Measurements from ENCODE around the gene TFEB. TPM values are rescaled to one million over a fixed set of nuclear protein-coding genes. Genes with fewer than 3 reads are reported as not detected.
A peak's percentile ranks its signal among the peaks of the same experiment; 100 is the strongest.

Gene TFEB
- total RNA-seq, 1 donor from 2014 or later: 6.2 TPM

DNA sequence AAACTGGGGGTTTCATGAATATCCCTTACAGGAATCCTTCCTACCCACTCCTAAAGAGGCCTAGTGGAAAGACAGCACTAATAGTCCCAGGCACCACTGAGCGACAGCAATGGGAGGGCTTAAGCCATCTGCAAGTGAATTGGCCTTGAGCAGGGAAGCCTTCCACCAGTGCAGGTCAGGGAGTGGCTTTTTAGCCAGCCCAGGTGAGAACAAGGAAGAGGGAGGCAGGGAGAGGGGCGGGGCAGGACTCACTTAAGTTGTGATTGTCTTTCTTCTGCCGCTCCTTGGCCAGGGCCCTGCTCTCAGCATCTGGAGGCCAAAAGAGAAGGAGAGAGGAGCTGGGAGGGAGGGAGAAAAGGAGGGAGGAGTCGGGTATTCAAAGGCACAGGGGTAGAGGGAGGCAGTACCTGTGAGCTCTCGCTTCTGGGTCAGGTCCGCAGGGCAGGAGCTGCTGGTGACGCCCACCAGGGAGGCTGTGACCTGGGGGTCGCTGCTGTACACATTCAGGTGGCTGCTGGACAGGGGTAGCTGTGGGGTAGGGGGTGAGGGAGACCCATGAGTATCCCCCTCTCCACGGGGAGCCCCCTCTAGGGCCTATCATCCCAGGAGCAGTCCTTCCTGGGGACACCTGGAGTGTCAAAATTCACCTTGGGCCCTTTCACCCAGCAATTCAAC, 47.8 kb downstream of the TFEB start:
- Mint-ChIP-seq H3K4me1 (ENCODE audit: unreplicated experiment) (peaks cover 17% of the 10 kb centered on the region), H3K27ac (no peak overlapping the region), H3K4me3 (no peak overlapping the region), H3K36me3 (no peaks in the 10 kb centered on the region), H3K27me3 (peaks cover 19% of the 10 kb centered on the region), H3K9me3 (no peaks in the 10 kb centered on the region)
- no peak for TF ChIP-seq CTCF (conservative IDR thresholded peaks at IDR 0.05)
- DNase-seq (ENCODE audit: extremely low spot score, unreplicated experiment): no peak

- Mint-ChIP-seq H3K4me1 (ENCODE audit: unreplicated experiment) (peaks cover 24% of the 10 kb centered on the region), H3K36me3 (no peaks in the 10 kb centered on the region), H3K9me3 (no peaks in the 10 kb centered on the region), H3K4me3 (no peak overlapping the region), H3K27ac (no peak overlapping the region), H3K27me3 (peaks cover 10% of the 10 kb centered on the region)
- TF ChIP-seq CTCF (conservative IDR thresholded peaks at IDR 0.05): no peak
- no peak for DNase-seq (ENCODE audit: extremely low spot score, unreplicated experiment)
Observed at GRCh38 chr6:41685641-41686380, 49.6 kb downstream of the TFEB start.

GRCh38 chr6:41684311-41685180, 50.9 kb downstream of the TFEB start:
- Mint-ChIP-seq H3K27me3 (peaks cover 7% of the 10 kb centered on the region), H3K9me3 (no peaks in the 10 kb centered on the region), H3K27ac (no peak overlapping the region), H3K36me3 (no peaks in the 10 kb centered on the region), H3K4me3 (no peak overlapping the region), H3K4me1 (ENCODE audit: unreplicated experiment) (peaks cover 34% of the 10 kb centered on the region)
- DNase-seq (ENCODE audit: extremely low spot score, unreplicated experiment): no peak
- no peak for TF ChIP-seq CTCF (conservative IDR thresholded peaks at IDR 0.05)

GRCh38 chr6:41683523-41684310, 51.7 kb downstream of the TFEB start:
- Mint-ChIP-seq H3K9me3 (no peaks in the 10 kb centered on the region), H3K4me1 (ENCODE audit: unreplicated experiment) (peaks cover 34% of the 10 kb centered on the region), H3K4me3 (peak overlapping the region; percentile 69), H3K27me3 (peaks cover 4% of the 10 kb centered on the region), H3K27ac (no peak overlapping the region), H3K36me3 (no peaks in the 10 kb centered on the region)
- peak; percentile 86 for DNase-seq (ENCODE audit: extremely low spot score, unreplicated experiment)
- peak; percentile 97 for TF ChIP-seq CTCF (conservative IDR thresholded peaks at IDR 0.05)

GRCh38 chr6:41683273-41683522, 52.2 kb downstream of the TFEB start:
- Mint-ChIP-seq H3K9me3 (no peaks in the 10 kb centered on the region), H3K36me3 (no peaks in the 10 kb centered on the region), H3K27ac (no peak overlapping the region), H3K4me1 (ENCODE audit: unreplicated experiment) (peaks cover 30% of the 10 kb centered on the region), H3K4me3 (peak overlapping the region; percentile 69), H3K27me3 (peaks cover 1% of the 10 kb centered on the region)
- DNase-seq (ENCODE audit: extremely low spot score, unreplicated experiment): no peak
- TF ChIP-seq CTCF (conservative IDR thresholded peaks at IDR 0.05): no peak

Data from type B pancreatic cell (in vitro differentiated cells).